NCI-H2107 treated with DMSO at 0.1 percent for 48 hours (cell line): Measurements from ENCODE around the gene ZDHHC7.
"Not testable (repeated sequence)": the region's sequence is repeated elsewhere in the genome, so short reads cannot be mapped to it uniquely, and the experiment has no call there.

ENCODE experiments used
- DNase-seq: peaks from one replicate; lab custom pipeline; 2025; ENCODE audit not compliant: unreplicated experiment; lab: John Stamatoyannopoulos, UW

Gene ZDHHC7, protein sequence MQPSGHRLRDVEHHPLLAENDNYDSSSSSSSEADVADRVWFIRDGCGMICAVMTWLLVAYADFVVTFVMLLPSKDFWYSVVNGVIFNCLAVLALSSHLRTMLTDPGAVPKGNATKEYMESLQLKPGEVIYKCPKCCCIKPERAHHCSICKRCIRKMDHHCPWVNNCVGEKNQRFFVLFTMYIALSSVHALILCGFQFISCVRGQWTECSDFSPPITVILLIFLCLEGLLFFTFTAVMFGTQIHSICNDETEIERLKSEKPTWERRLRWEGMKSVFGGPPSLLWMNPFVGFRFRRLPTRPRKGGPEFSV

DNA sequence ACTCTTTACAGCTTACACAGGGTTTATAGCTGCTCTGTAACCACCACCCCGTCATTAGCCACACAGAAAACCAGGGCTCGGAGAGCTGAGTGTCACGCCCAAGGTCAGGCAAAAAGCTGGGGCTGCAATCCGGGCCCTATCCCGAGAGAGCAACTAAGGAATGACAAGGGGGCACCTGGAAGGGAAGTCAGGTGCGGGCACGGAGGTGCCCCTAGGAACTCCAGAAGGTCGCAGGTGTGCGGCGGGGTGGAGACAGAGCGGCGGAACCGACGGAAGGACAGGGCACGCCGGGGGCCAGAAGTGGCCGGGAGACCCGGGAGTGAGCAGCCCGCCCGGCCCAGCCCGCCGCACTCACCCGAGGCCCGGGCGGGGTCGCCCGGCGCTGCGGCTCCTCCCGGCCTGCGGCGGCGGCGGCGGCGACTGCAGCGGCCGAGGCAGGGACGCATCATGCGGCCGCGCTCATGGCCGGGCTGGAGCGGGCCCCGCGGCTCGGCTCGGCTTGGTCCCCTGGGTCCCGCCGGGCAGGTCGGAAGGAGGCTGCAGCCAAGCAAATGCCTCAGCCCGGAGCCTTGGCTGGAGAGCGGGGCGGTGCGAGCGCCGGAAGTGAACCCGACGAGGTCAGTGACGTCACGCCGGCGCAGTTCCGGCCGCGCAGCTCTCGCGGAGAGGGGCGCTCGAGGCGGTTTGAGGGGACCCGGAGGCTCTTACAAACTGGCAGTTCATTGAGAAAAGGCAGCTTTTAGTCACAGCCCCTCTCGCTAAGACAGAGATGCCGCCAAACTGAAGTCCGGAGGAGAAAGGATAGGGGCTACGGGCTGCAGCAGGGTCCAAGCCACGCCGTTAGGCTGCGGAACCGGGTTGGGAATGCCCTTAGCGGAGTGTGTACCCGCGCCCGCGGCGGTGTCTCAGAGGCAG is at the start of gene ZDHHC7:
Gene ZDHHC7, minus strand, starts transcription at position 605 of the 915 bp plus-strand sequence. CDS start 20,917 bp downstream, outside the sequence.
- peak; percentile 30 for DNase-seq

DNA sequence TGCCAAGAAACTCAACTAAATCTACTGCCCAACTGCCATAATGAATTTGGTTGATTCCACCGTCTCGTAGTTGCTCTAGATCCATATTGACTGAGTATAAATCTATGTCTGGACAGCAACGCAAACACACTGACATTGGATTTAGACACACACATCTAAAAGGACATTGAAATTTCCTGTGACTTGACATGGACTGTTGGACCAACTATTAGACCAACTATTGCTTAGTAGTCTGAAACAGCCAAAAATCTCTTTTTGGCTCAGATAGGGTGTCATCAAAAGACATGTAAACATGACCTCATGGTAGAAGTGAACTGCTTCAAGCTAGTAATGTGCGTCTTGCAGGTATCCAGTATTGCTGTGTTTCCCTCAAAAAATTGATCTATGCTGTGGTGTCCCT is 47.6 kb upstream of the ZDHHC7 start:
- DNase-seq: no peak

DNA sequence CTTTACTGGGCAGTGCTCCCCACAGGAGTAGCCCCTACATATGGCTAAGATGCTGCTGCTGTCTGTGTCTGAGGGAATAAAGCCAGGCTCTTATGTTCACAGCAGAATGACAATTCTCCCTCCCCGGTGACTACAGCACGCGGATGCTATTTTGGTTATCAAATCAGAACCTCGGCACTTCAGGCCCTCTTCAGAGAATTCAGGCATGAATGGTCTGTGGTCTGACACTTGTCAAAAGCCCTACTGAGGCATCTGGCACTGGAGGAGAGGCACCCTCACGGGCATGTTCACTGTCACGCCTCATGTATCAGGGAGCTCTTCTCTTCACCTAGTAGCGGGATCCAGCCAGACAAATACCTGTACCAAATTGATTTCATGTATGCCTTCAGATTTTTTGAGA is 46.6 kb upstream of the ZDHHC7 start:
- peak; percentile 85 for DNase-seq

DNA sequence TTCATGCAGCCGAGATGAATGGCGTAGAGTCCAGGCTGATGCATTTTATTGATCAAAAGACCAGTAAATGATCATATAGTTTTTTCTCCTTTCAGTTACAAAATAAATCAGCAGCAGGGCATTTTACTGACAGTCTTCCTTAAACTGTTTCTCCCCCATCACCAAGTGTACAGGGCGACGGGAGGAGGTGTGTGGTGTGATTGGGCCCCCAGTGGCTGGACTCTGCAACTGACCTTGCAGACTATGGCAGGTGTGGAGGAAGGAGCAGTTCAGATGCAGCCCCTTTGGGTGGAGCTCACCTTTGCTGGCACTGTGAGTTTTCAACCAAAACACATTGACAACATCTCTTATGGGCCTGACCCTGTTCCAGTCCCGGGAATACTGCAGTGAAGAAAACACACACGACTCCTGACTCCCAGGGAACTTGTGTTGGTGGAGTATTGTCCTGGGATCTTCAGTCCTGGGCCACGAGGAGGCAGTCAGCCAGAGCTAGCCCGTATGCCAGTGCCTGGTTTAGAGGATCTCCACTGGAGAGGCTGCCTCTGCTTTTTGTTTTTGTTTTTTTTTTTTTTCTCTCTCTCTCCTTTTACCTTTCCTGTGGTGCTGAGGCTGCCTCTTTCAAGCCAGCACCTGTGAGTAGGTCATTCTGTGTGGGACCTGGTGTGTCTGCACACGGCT is 46.0 kb upstream of the ZDHHC7 start:
- no peak for DNase-seq

DNA sequence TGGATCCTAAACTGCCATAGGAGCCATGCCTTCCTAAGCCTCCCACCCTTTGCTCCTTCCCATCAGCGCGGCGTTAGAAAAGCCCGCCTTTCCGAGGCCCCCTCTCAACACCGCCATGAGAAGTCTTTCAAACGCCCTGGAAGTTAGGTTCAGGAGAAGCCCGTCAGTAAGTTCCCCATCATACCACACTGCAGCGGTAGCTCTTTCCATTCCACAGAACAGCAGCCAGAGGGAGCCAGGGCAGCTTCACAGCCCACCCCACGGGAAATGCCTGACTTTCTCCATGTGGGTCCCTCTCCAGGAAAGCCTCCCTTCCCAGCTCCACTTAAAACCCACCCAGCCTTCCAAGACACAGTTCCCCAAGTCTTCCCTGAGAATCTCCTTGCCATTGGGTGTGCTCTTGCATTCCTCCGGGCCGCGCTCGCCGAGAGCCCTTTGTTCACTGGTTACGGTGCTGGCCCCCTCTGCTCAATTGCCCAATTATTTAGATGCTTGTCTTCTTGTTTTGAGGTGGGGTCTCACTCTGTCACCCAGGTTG is 44.9 kb upstream of the ZDHHC7 start:
- no peak for DNase-seq

DNA sequence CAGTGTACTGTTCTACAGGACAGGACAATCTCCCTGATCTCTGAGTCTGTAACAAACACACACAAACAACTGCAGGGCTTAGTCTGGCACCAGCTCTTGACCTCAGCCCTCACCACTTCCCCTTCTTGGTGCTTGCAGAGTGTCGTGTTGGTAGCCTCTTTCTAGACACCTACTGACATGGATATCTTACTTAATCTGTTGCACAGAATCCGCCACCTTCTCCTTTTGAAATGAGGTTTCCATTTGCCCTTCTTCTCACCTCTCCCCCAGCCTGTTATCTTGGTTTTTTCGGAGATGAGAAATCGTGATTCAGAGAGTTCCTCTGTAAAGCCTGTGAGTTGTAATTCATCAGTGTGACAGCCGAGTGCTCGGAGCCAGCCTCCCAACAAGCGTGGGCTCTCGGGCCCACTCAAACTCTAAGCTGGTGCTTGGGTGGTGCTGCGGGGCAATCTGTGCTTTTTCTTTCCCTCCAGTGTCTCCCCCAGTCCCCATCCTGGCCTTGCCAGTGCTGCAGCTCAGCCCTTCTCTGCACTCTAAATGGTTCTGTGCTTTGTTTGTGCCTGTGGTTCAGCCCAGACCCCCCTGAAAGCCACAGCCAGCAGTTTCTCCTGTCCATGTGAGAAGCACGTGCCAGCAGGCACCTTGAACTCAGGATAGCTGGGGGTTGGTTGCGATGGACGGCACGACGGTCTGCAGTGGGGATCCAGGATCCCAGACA is 44.3 kb upstream of the ZDHHC7 start:
- DNase-seq: no peak

DNA sequence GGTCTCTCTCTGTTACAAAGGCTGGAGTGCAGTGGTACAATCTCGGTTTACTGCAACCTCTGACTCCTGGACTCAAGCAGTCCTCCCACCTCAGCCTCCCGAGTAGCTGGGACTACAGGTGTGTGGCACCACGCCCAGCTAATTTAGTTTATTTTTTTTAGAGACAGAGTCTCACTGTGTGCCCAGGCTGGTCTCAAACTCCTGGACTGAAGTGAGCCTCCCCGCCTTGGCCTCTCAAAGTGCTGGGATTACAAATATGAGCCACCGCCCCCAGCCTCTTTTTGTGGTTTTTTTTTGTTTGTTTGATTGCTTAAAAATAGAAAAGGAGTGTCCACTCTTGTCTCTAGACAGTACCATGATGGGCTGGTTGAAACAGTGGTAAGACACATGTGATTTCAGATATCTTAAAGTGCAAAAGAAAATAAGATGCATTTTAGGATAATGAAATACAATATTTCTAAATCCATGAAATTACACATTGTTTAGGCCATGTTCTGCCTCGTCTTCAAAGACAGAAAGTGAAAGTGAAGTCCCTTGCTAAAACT is 43.7 kb upstream of the ZDHHC7 start:
- no peak for DNase-seq

DNA sequence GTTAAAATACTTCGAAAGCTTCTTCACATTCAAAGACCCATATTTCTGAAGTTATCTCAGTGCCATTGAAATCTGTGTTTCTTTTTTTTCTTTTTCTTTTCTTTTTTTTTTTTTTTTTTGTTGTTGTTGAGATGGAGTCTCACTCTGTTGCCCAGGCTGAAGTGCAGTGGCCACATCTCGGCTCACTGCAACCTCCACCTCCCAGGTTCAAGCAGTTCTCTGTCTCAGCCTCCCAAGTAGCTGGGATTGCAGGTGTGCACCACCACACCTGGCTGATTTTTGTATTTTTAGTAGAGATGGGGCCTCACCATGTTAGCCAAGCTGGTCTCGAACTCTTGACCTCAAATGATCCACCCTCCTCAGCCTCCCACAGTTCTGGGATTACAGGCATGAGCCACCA is 43.0 kb upstream of the ZDHHC7 start:
- not testable (repeated sequence) for DNase-seq

DNA sequence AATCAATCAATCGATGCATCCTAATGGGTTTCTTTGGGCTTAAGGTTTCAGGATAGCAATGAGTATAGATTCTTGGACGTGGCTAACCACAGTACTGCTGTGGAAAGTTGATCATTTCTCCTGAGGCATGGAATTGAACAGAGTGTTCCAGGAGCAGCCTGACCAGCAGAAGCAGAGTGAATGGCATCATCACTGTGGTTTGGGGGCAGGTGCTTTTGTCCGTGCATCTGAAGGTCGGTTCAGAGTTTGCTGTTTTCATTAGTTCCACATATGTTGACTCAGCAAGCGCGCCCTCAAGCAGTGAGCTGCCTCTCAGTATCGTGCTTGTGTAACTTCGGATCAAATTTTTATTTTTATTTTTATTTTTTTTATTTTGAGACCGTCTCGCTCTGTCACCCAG is 41.2 kb upstream of the ZDHHC7 start:
- DNase-seq: no peak

DNA sequence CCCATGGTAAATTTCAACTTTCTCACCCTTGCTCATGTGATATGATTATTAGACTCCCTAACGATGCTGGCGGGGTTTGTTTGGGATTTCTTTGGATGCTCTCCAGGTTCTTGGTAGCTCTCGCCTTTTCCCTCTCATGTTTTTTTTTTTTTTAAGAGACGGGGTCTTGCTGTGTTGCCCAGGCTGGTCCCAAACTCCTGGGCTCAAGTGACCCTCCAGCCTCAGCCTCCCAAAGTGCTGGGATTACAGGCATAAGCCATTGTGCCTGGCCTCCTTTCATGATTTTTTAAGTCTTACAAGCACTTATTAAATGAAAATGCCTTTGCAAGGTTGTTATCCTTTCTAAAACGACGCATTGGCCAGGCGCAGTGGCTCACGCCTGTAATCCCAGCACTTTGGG is 40.3 kb upstream of the ZDHHC7 start:
- DNase-seq: no peak

DNA sequence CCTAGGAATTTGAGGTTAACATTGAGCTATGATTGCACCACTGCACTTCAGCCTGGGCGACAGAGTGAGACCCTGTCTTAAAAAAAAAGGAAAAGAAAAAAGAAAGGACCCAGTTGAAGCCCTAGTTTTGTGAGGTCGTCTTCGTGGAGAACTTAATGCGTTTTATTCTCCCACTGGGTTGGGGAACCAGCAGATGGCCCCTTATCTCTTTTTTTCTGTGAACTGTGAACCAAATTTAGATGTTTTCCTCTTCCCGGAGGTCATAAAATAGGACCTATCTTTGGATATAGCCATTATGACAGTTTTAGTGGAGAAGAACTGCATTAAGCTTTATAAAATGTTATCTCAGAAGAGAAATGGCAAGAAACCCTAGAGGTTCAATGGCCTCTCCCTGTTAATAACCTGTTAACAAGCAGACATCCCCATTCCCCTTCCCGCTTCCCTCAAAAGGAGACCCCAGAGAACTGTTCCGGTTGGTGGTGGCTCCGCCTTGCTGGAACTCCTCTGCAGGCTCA is 39.8 kb upstream of the ZDHHC7 start:
- DNase-seq: no peak

DNA sequence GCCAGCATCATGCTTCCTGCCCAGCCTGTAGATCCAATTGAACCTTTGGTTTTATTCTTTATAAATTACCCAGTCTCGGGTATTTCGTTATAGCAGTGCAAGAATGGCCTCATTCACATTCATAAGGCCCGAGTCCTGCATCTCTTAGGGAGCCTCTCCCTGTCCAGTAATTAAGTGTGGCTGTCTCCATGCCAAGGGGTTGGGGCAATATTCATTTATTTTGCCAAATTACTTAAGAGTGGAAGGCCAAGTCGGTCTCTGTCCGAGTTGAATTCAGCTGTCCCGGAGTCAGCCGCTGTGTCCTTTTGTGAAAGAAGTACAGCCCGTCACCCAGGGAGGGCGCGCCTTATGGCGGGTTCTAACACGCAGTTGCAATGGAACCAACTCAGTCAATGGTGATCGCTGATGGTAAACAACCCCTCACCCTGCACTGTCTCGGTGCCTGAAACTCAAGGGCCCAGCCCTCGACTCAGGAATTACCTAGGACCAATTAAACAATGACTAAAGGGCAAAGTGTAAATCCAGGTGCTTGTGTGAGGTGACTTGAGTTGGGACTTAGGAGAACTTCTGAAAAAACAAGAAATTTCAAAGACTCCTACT is 38.5 kb upstream of the ZDHHC7 start:
- DNase-seq: no peak

DNA sequence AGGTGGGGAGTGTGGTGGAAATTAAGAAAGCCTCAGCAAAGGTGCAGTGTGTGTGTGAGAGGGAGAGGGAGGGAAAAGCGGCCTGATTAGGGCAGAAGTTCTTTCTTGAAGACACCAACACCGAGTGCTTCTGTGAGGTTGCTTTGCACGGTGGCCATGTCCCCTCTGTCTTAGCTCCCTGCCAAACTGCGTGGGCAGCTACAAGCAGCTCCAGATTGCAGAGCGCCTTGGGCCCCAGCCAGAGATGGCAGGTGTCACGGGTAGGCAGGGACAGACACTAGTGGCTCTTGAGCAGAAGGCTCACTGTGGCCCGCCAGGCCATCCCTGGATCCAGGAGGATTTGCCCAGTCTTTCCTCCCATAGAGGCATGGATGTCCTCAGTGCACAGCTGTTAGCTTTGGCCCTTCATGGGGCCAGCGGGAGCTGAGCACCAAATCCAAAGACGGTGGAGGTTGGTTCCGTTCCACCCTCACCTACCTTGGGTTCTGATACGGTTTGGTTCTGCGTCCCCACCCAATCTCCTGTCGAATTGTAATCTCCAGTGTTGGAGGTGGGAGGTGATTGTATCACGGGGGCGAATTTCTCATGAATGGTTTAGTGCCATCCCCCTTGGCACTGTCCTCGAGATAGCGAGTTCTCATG is 37.7 kb upstream of the ZDHHC7 start:
- DNase-seq: no peak

DNA sequence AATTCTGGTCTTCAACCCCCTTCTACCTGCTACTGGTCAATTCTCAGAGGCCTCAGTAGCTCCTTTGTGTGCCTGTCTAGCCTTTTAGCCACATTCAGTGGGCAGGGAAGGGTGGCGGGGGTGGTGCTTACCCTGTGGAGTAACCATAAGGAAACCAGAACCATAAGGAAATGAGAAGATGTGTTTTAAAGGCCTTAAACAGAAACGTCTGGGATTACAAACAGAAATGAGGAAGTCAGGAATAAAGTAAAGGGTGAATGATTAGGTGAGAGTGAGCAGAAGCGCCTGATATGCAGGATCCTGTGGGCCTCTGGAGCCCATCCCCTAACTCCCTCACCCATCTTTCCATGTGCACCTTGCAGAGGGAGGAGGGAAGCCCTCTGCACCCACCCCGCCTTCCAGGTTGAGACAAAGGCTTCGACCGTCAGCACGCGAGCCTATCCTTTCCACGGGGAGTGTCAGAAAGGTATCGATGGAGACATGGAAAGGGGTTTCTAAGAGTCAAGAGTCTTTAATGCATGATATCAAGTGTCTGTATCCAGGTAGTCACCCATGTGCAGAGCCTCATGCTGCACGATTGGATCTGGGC is 36.6 kb upstream of the ZDHHC7 start:
- DNase-seq: no peak

DNA sequence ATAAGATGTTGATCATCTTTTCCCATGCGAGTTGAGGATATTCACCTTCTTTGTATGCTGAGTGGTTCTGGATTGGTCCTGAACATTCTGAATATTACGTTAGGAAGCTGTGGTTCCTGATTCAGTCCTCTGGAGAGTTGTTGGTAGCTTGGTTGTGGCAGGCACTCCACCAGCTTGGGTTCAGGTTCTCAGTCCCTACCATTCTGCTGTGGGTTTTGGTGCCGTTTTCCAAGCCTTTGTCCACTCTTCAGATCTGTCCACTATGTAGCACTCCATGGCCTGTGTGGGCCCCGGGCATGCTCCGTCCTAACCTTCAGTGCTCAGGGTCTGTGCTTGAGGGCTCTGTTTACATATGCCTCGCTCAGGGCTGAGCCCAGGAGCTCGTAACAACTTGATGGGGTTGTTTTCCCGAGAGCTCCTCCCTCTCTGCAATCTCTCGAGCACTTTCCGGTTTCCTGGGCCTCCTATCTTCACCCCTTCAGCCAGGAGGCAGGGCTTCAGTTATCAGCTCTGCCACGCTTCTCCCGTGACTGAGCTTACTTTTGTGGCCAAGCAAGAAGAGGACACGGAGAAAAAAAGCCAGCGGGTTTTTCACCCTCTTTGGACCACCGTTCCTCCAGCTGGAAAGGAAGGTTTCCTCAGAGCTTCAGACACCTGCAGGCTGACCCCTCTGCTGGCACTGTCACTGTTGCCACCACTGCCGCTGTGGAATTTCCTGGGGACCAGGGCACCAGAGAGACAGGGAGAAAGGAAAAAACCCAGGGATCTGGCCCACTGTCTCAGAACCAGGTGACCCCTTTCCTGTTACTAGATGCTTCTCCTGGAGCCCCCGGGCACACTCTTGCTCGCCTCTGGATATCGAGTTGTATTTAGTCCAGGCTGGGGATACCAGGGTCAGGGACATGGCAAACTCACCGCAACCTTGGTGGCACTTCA is 35.9 kb upstream of the ZDHHC7 start:
- DNase-seq: no peak

DNA sequence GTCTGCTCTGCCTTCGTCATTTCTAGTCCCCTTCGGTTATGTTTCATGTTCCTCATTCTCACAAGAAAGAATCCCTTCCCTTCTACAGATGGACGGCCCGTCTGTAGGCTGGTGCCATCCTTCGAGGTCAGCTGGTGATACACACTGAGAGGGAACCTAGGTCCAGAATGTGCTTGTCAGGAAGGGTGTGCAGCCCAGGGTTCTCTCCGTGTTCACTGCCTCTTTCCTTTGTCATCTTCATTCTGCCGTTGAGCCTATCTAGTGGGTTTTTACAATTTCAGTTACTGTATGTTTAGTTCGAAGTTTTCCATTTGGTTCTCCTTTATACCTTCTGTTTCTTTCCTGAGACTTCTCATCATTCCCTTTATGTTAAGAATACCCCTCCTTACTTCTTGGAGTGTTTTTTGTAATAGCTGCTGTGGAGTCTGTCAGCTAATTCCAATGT is 35.2 kb upstream of the ZDHHC7 start:
- DNase-seq: no peak

DNA sequence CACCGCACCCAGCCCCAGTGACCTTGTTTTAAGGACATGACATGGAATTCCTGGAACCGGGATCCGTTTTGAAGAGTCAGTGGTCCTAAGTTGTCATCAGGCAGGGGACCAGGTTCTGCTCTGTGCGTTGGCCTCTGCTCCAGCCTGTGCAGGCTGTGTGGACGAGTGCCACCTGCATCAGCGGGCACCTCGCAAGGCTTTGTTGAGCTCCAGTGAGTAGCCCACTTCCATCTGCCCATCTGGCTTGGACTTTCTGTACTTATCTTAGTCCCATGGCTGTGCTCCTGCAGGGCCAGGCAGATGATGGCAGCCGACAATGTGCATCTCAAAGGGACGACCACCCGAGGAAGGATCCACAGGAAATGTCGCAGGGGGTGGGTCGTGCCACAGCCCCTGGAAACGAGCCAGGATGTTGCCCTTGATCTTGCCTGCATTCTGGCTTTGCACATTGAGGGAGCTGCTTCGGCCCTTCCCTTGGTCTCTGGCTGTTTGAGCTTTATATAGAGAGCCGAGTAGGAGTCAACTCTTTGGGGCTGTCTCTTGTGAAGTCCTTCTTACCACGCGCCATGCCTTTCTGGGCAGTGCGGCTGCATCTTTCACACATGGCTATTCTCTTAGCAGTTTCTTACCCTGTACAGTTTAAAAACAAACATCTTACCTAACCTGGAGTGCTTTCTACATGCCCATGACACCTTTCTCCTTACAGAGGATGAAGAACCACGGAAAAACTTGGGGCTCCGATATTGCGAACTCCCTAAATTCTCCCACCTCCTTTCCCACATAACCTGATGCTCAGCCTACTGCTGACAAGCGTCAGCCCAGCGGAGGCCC is 34.5 kb upstream of the ZDHHC7 start:
- no peak for DNase-seq
